HG03139 (cell line): ENCODE measurements around the gene SUPT3H.

ENCODE experiments used
- ATAC-seq: cut with Tn5 transposase; IDR thresholded peaks from one replicate; pipeline ENCODE4 v1.9.1; 2021; ENCODE audit not compliant: unreplicated experiment

Gene SUPT3H

GRCh38 chr6:45377554-45378333, at the start of gene SUPT3H:
SUPT3H (minus strand) TSS chr6:45377934.
- peak; percentile 88 for ATAC-seq

GRCh38 chr6:45426251-45426650, 48.5 kb upstream of the SUPT3H start:
- ATAC-seq, result no peak

- ATAC-seq, result no peak
Observed at GRCh38 chr6:45424451-45424861, 46.7 kb upstream of the SUPT3H start.

GRCh38 chr6:45423824-45424450, 46.2 kb upstream of the SUPT3H start:
- no peak for ATAC-seq

- no peak for ATAC-seq
Observed at GRCh38 chr6:45423111-45423823, 45.5 kb upstream of the SUPT3H start.

GRCh38 chr6:45422503-45423110, 44.9 kb upstream of the SUPT3H start:
- ATAC-seq, result no peak

- no peak for ATAC-seq
Observed at GRCh38 chr6:45421709-45422502, 44.2 kb upstream of the SUPT3H start.

- no peak for ATAC-seq
Observed at GRCh38 chr6:45420909-45421708, 43.4 kb upstream of the SUPT3H start.

GRCh38 chr6:45420083-45420908, 42.6 kb upstream of the SUPT3H start:
- ATAC-seq, result no peak

GRCh38 chr6:45419571-45420082, 41.9 kb upstream of the SUPT3H start:
- no peak for ATAC-seq

GRCh38 chr6:45417436-45417835, 39.7 kb upstream of the SUPT3H start:
- no peak for ATAC-seq

GRCh38 chr6:45416700-45417099, 39.0 kb upstream of the SUPT3H start:
- no peak for ATAC-seq

GRCh38 chr6:45415788-45416518, 38.2 kb upstream of the SUPT3H start:
- ATAC-seq, result no peak

GRCh38 chr6:45415315-45415714, 37.6 kb upstream of the SUPT3H start:
- no peak for ATAC-seq

GRCh38 chr6:45411959-45412358, 34.2 kb upstream of the SUPT3H start:
- no peak for ATAC-seq

GRCh38 chr6:45400021-45400420, 22.3 kb upstream of the SUPT3H start:
- no peak for ATAC-seq

GRCh38 chr6:45398075-45398813, 20.5 kb upstream of the SUPT3H start:
- no peak for ATAC-seq
